Activated CD4-positive, alpha-beta T cell treated with anti-CD3 and anti-CD28 coated beads, Interleukin-2, amount 50 U/mL, for 48 hours (primary cell): ENCODE results near the gene ARHGAP4.

Experiments
- DNase-seq, 2 experiments: peaks; one replicate each; pipeline ENCODE4 v3.0.0-alpha.2; 2020

ARHGAP4 gene

DNA sequence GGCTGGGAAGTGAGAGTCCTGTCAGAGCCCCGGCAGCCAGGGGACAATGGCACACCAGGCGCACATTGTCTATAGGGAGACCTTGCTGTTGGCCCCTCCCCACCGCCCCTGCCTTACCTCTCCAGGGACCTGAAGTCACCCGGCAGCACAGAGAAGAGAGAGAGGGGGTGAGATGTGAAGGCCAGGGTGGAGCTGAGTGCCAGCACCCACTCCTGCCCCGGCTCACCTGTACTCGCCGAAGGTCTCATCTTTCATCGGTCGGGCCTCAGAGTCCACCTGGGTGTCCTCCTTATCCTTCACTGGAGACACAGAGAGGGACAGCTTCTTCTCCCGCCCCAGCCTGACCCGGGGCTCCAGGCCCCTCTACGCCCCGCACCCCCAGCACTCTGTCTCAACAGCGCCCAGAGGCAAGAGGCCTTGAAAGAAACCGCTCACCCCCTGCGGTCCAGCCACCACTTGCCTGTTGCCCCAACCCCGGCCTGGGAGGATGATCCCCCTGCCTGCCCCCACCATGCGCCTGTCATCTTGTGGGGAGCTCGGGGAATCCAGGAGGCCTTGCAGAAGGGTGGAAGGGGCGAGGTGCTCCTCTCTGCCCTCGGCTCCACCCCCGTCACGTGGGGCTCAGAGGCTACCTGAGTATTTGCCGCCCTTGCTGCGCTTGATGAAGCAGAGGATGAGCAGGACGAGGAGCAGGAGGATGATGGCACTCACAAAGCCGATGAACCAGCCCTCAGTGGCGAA is 62.6 kb downstream of the ARHGAP4 start:
- DNase-seq, result no peak

DNA sequence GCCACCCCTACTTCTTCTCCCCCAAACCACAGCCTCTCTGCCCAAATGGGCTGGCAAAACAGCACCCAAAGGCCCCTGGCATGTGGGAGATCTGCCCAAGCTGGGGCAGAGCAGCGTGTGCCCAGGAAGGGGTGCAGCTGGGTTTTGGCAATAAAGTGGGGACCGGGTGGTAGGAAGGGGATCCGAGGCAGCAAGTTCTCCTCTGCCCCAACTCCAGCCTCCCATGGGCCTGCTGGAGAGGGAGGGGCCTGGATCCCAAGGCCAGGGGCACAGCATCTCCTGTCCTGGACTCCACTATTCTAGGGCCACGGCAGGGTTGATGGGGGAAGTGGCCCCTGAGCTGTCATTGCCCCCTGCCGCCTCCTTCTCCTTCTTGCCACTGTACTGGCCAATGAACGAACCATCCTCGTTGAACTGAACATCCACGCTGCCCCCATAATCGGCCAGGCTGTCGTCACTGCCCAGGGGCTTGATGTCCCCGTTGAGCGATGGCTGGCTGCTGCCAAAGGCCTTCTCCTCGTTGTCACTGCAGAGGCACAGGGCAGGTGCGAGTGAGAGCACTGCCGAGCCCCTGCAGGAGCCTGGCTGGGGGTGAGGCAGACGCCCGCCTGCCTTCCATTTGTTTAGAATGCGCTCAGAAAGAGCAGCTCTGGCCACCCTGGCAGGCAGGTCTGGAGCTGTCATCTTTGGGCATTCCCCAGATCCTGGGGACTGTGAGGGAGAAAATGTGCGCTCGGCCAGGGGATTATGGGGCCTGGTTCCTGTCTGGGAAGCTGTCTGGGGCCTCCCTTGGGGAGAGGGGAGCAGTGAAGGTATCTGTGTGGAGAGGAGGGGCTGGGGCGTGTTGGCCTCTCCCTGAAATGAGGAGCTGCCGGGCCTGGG is 63.5 kb downstream of the ARHGAP4 start:
- DNase-seq, result no peak

DNA sequence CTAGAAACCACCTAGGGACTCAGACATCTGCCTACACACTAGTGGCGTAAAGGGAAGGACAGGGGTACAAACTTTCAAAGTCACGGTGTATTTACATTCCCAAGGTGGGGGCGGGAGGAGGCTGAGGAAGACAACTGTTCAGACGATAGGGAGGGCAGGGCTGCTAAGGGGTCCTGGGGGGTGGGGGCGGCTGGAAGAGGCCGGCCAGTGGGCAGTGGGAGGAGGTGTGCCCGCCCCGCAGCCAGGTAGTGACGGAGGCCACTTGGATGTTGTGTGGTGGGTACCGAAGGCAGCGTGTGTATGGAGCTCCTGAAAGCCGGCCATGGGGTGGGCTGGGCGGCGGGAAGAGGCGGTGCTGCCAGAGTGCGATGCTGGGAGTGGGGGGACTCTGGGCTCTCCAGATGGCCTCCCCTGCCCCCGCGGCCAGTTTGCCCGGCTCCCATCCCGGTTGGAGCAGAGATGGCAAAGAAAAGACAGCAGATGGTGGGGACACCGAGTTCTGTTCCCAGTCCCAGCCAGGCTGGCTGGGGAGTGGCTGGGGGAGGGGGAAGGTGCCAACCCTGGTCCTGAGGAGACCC is 64.2 kb downstream of the ARHGAP4 start:
- no peak for DNase-seq

DNA sequence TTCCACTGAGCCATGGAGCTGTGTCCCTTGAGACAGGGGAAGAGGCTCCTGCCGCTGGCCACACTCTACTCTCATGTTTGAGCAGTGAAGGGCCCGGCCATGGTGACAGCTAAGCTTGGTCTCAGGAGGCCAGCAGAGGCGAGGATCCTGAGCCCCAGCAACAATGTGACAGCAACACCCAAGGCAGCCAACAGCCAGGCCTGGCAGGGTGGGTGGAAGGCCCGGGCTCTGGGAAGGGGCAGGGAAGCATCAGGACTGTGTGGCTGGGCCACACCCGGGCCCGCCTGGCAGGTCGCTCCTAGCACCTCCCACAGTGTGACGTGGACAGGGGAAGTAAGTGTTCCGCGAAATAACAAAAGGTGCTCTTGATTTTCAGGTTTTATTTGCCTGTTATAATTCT is 64.9 kb downstream of the ARHGAP4 start:
- no peak for DNase-seq
